NCI-H1436 treated with DMSO at 0.1 percent for 48 hours (cell line): ENCODE results near the gene SYNJ1.
"Not testable (repeated sequence)": the region's sequence is repeated elsewhere in the genome, so short reads cannot be mapped to it uniquely, and the experiment has no call there.

ENCODE experiments used
- DNase-seq: peaks from one replicate; lab custom pipeline; 2025; lab: John Stamatoyannopoulos, UW

Gene SYNJ1

DNA sequence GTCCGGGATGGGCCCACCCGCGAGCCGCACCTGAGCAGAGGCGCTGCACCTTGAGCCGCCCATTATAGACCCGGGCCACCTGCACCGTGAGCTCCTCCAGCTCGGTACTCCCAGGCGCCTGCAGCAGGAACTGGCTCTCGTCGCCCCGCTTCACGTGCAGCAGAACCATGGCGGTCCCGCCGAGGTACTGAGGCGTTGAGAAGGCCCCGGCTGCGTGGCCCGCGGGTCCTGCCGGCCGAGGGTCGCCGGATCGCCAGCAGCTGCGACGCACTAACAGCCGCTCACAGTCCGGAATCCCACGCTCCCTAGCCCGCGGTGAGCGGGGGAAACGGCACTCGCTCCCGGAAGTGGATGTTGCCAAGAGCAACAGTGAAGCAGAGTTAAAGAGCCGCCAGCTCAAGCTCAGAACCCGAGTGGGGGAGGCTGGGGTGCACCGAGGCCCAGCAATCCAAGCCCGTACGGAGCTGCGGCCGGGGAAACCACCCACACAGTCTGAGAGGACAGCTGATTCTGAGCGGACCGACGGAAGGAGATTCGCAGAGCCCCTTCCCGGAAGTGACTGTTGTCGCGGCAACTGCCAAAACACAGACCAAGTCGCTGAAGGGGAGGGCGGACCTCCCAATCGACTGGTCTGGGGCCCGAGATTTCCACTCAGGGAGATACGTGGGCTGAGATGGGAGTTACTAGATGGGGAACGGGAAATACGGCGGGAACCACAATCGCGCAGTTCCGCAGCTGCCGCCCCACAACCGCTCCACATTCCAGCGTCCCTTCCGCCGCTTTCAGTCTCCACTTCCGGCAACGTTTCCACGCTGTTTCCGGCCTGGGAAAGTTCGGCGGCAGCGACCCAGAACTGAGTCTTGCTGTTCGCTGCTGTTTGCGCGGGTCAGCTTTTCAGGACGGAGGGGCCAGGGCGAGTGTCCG is 115.5 kb downstream of the SYNJ1 start, which contains the start of gene CFAP298:
TSS of gene CFAP298 (minus strand) at position 303 of the 924 bp plus-strand sequence. CDS start at position 169, 134 bp downstream.
- DNase-seq, result no peak

GRCh38 chr21:32611471-32611997 is 116.3 kb downstream of the SYNJ1 start:
- DNase-seq, result no peak

GRCh38 chr21:32610940-32611339 is 116.9 kb downstream of the SYNJ1 start:
- DNase-seq, result not testable (repeated sequence)

DNA sequence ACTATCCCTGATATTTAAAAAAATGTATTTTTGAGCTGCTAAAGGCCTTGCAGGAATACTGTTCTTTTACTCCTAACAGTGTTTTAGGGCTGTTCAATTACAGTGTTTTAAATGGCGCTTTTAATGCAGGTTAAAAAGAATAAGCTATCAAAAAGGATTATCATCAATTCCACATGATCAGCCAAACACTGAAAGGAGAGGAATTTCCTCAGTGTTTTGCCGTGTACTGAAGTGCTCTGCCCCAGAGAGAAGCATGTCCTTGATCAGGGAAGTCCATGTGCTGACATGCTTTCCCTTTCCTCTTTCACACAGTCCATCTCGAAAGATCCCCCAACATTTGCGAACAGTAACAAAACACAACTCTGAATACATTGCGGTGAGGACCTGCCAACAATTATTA is 119.0 kb downstream of the SYNJ1 start:
- DNase-seq, result no peak

- no peak for DNase-seq
Measured at GRCh38 chr21:32605469-32605868, 122.3 kb downstream of the SYNJ1 start.

DNA sequence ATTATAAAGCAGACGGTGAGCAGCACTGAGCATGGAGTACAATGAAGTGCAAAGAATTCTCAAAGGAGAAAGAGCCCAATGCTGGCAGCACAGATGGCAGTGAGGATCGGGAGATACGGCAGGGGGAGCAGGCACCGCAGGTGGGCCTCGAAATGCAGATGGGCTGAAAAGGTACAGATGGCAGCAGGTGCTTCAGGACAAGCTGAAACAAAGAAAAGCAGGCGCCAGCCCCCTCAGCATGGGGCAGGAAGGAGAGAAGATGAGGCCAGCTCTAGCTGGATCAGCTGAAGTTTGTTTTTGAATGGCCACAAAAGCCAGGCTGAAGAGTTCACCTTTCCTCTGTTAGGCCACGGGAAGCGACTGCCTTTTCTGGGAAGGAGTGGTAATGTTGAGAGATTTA is 123.3 kb downstream of the SYNJ1 start:
- DNase-seq, result no peak

DNA sequence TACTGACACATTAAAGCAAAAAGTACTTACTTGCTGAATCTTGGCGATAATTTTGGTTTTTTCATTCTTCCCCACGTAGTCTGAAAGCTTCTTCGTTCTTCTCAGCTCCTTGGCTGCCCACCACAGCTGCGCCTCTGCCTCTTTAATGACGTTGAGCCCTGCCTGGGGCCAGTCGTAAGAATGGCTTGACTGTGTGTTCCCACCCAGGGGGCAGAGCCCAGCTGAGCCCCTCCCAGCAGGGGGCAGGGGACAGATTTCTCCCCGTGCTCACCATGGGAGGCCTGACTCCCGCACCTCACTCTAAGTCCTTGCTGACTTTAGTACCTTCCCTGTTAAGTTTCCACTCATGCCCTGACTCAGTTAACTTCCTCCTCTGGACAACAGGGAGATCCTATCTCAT is 124.7 kb downstream of the SYNJ1 start:
- no peak for DNase-seq

DNA sequence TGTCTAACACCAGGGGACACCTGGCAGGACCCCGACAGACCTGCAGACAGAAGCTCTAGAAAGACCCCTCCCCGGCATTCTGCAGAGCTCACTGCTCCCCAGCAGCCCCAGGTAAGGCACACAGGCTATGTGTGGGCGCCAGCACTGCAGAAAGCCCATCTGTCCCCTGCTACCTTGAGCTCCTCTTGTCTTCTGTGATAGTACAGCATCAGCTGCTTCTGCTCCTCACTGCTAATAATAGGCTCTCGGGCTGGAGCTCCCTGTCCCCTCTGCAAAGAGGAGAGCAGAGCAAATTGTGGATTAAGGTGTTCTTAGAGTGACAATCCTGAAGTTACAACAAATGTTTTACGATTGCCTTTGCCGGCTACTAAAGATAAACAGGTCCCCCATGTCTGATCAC is 125.7 kb downstream of the SYNJ1 start:
- DNase-seq, result no peak

DNA sequence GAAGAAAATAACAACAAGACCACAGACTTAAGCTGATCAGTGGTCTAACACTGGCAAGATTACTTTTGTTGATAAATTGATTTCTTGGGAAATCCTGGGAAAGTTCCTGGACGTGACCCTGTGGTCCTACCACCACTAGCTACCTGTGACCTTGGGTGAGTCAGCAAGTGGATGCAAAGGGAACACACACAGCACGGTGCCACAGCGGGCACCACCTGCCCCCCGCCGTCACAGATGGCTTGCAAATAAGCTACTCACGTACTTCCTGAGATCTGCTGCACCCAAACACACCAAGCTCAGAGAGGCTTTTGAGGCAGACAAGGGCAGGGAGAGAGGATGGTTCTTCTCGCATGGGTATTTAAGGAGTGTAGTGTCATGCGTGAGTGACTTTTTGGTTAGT is 128.3 kb downstream of the SYNJ1 start:
- DNase-seq, result no peak

- no peak for DNase-seq
Measured at GRCh38 chr21:32599091-32599490, 128.7 kb downstream of the SYNJ1 start.

DNA sequence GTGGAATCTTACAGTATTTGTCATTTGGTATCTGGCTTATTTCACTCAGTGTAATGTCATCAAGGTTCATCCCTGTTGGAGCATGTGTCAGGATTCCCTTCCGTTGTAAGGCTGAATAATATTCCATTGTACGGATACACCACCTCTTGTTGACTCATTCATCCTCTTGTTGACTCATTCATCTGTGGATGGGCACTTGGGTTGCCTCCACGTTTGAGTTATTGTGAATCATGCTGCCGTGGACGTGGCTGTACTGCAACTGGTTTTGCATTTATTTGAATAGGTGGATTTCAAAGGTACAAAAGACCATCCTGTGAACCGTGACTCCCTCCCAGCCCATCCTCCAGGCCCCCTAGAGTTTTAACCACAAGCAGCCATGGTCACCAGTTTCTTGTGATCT is 130.6 kb downstream of the SYNJ1 start:
- DNase-seq, result no peak

GRCh38 chr21:32595431-32595830 is 132.4 kb downstream of the SYNJ1 start:
- no peak for DNase-seq

GRCh38 chr21:32593690-32594089 is 134.1 kb downstream of the SYNJ1 start:
- DNase-seq, result no peak

- DNase-seq, result no peak
Measured at GRCh38 chr21:32592929-32593502, 134.8 kb downstream of the SYNJ1 start.

- no peak for DNase-seq
Measured at GRCh38 chr21:32590130-32590529, 137.7 kb downstream of the SYNJ1 start.

DNA sequence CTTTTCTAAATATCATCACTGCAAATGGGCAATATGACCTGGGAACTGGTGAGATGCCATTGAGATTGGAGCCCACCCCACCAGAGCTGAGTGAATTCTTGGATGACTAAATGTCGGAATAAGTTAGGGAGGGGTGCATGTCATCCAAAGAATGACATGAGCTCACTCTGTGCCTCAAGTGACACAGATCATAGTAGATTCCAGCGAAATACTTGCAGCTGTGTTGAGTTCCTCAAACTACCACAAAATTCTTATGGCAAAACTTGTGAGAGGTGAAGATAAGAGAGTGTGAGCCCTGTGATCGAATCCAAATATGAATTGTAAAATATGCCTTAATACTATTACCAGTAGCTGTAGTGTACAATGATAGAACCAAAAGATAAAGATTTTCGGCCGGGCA is 140.2 kb downstream of the SYNJ1 start:
- DNase-seq, result no peak

DNA sequence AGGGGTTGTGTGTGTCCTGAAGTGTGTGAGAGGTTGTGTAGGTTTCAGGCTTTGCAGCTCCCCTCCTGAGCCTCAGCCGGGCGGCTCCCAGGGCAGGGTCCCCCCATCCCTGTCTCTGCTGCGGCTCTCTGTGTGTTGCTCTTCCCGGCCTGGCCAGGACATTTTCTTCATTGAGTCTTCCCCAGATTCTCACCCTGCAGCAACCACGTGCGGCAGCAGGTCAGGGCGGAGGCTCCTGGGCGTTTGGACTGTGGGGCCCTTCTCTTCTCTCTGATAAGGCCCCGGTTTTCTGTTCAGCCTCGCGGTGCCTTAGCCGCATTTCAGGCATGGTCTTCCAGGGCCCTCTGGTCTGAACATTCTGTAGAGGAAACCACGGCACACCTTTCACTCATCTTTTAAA is 140.7 kb downstream of the SYNJ1 start:
- no peak for DNase-seq

DNA sequence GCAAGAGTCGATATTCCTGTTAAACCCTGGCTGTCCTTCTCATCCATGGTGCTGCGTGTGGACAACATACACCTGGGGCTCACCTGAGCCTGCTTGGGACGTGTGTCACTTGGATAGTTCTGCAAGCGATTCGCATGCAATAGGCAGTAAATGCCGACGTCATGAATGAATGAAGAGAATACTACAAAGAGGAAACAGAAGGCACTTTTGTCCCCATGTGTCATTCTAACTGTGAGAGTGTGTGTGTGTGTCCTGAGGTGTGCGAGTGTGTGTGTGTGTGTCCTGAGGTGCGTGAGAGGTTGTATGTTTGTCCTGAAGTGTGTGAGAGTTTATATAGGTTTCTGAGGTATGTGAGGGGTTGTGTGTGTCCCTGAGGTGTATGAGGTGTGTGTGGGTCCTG is 141.8 kb downstream of the SYNJ1 start:
- no peak for DNase-seq

DNA sequence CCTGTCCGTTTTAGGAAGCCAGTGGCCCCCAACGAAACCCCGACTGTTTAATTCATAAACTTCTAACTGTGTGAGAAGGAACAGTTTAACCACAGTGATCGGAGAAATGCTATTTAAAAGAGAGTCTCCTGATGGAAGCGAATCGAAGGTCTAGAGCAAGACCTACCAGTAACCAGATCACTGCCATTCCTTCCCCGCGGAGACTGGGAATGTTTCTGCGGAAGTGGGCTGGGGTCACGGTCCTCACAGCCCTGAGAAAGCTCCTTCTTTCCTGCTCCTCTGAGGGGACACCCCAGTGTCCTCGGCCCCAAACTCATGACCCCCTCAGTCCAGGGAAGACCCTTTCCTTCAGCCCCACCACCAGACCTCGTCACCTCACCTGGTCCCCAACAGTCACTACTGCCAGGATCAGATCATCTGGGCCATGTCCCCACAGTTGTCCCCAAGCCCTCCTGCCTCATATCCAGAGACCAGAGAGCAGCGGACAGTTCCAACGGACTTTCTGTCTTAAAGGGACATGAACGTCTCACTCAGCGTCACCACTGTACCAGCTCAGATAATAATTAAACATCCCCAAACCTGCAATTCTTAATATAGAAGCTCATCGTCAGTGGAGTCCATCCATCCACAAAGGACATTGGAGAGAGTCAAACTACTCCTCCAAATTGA is 142.6 kb downstream of the SYNJ1 start, which contains the start of gene TCP10L:
TSS of gene TCP10L (minus strand) at position 482 of the 669 bp plus-strand sequence. CDS start 1,219 bp downstream, outside the sequence.
- DNase-seq, result no peak

DNA sequence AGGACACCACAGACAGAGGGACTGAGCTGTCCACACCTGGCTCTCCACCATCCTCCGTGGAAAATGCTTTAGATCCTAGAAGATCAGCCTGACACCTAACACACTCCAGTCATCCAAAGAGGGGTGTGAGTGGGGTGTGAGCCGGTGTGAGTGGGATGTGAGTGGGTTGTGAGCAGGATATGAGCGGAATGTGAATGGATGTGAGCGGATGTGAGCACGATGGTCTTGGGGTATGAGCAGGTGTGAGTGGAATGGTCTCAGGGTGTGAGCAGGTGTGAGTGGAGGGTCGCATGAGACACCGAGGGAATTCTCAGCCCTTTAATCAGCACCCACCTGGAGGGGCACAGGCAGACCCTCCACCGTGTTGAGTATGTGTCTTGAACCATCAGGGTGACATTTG is 143.3 kb downstream of the SYNJ1 start:
- DNase-seq, result no peak

GRCh38 chr21:32581732-32582131 is 146.1 kb downstream of the SYNJ1 start:
- no peak for DNase-seq

DNA sequence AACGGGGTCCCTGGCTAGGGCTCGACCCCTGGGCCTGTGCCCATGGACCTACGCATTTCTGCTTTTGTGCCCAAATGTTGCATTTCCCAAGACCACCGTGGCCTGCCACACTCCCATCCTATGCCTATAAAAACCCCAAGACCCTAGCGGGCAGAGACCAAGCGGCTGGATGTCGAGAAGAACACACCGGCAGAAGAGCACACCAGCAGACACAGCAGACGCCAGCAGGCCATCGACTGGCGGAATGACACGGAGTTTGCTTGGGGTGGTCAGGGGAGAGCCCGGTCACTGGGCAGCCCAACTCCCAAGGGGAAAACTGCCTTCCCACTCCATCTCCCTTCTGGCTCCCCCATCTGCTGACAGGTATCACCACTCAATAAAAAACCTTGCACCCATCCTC is 146.9 kb downstream of the SYNJ1 start:
- DNase-seq, result no peak
